ENCODE results near the gene AGR3. TPM values are rescaled to one million over a fixed set of nuclear protein-coding genes. Genes with fewer than 3 reads are reported as not detected.
"Not testable (repeated sequence)": the region's sequence is repeated elsewhere in the genome, so short reads cannot be mapped to it uniquely, and the experiment has no call there.

AGR3 gene
- total RNA-seq, 4 donors from 2014 or later: 7.1 to 9.1 TPM; not detected in 2

GRCh38 chr7:16883918-16884317, 2.1 kb upstream of the AGR3 start:
- TF ChIP-seq CTCF (IDR thresholded peaks at IDR 0.05) (no peak), POLR2A (IDR thresholded peaks at IDR 0.05) (no peak)
- H3K4me3 ChIP-seq: no peak overlapping the region
- no peak overlapping the region for H3K27ac ChIP-seq
- intact Hi-C loops (cut with DNase I; ENCODE audit: low total_unique reads): no loop called here
- H3K27me3 ChIP-seq: no peaks in the 10 kb centered on the region
- no peaks in the 10 kb centered on the region for H3K36me3 ChIP-seq
- DNase-seq: no peak
- no peaks in the 10 kb centered on the region for H3K4me1 ChIP-seq
- no peaks in the 10 kb centered on the region for H3K9me3 ChIP-seq

- Histone ChIP-seq H3K4me1 (no peaks in the 10 kb centered on the region), H3K27me3 (no peaks in the 10 kb centered on the region), H3K4me3 (no peak overlapping the region), H3K27ac (no peak overlapping the region), H3K9me3 (no peaks in the 10 kb centered on the region), H3K36me3 (no peaks in the 10 kb centered on the region)
- no peak for DNase-seq
- intact Hi-C loops (cut with DNase I; ENCODE audit: low total_unique reads): no loop called here
- TF ChIP-seq POLR2A (IDR thresholded peaks at IDR 0.05): no peak
Measured at GRCh38 chr7:16880554-16880953, 1.2 kb downstream of the AGR3 start.

- intact Hi-C loops (cut with DNase I; ENCODE audit: low total_unique reads): no loop called here
- H3K9me3 ChIP-seq: no peaks in the 10 kb centered on the region
- no peaks in the 10 kb centered on the region for H3K4me1 ChIP-seq
- no peak for DNase-seq
- no peaks in the 10 kb centered on the region for H3K27me3 ChIP-seq
- no peak overlapping the region for H3K4me3 ChIP-seq
- TF ChIP-seq POLR2A (IDR thresholded peaks at IDR 0.05): no peak
- H3K27ac ChIP-seq: no peak overlapping the region
- H3K36me3 ChIP-seq: no peaks in the 10 kb centered on the region
Measured at GRCh38 chr7:16879181-16879580, 2.6 kb downstream of the AGR3 start.

- Histone ChIP-seq H3K4me3 (no peak overlapping the region), H3K27ac (no peak overlapping the region), H3K36me3 (no peaks in the 10 kb centered on the region), H3K9me3 (no peaks in the 10 kb centered on the region), H3K27me3 (no peaks in the 10 kb centered on the region), H3K4me1 (no peaks in the 10 kb centered on the region)
- TF ChIP-seq CTCF (IDR thresholded peaks at IDR 0.05): no peak
- no peak for TF ChIP-seq POLR2A (IDR thresholded peaks at IDR 0.05)
- no peak for DNase-seq
- intact Hi-C loops (cut with DNase I; ENCODE audit: low total_unique reads): no loop called here
Measured at GRCh38 chr7:16875861-16876260, 5.9 kb downstream of the AGR3 start.

GRCh38 chr7:16874066-16874465, 7.7 kb downstream of the AGR3 start:
- Histone ChIP-seq H3K4me1 (no peaks in the 10 kb centered on the region), H3K9me3 (no peaks in the 10 kb centered on the region), H3K36me3 (no peaks in the 10 kb centered on the region), H3K27me3 (no peaks in the 10 kb centered on the region), H3K4me3 (no peak overlapping the region), H3K27ac (no peak overlapping the region)
- intact Hi-C loops (cut with DNase I; ENCODE audit: low total_unique reads): no loop called here
- TF ChIP-seq CTCF (IDR thresholded peaks at IDR 0.05) (no peak), POLR2A (IDR thresholded peaks at IDR 0.05) (no peak)
- DNase-seq: no peak

- H3K4me3 ChIP-seq: no peak overlapping the region
- H3K9me3 ChIP-seq: no peaks in the 10 kb centered on the region
- no peak for TF ChIP-seq POLR2A (IDR thresholded peaks at IDR 0.05)
- no peak for TF ChIP-seq CTCF (IDR thresholded peaks at IDR 0.05)
- H3K27me3 ChIP-seq: no peaks in the 10 kb centered on the region
- intact Hi-C loops (cut with DNase I; ENCODE audit: low total_unique reads): no loop called here
- no peak for DNase-seq
- H3K27ac ChIP-seq: no peak overlapping the region
- H3K36me3 ChIP-seq: no peaks in the 10 kb centered on the region
- no peaks in the 10 kb centered on the region for H3K4me1 ChIP-seq
Measured at GRCh38 chr7:16867328-16867727, 14.5 kb downstream of the AGR3 start.

GRCh38 chr7:16853189-16853588, 28.6 kb downstream of the AGR3 start:
- H3K27ac ChIP-seq; DNase-seq; H3K9me3 ChIP-seq; intact Hi-C loops (cut with DNase I; ENCODE audit: low total_unique reads); H3K4me1 ChIP-seq; H3K36me3 ChIP-seq; H3K4me3 ChIP-seq; H3K27me3 ChIP-seq: not testable (repeated sequence)
